HepG2 (cell line): ENCODE results near the gene GLRX5. TPM values are rescaled to one million over a fixed set of nuclear protein-coding genes. Genes with fewer than 3 reads are reported as not detected.

Source experiments
- BORCS8-MEF2B ChIP-seq: sonication (generic); formaldehyde crosslinking; IDR thresholded peaks from 2 replicates; pipeline ENCODE4 v1.8.0; 2022; ENCODE audit warnings: mild to moderate bottlenecking, missing genetic modification reagents
- ESRRA ChIP-seq: sonication (generic); formaldehyde crosslinking; IDR thresholded peaks from 2 replicates; pipeline ENCODE4 v1.5.1; 2020; ENCODE audit warnings: mild to moderate bottlenecking, low read depth, missing genetic modification reagents
- GTF2F1 ChIP-seq: fragments of 150-350 bp; IDR thresholded peaks from 2 replicates; pipeline ENCODE4 v1.6.1; 2014; ENCODE audit warnings: low read length
- HDAC1 ChIP-seq: sonication (generic); formaldehyde crosslinking; IDR thresholded peaks from 2 replicates; pipeline ENCODE4 v1.5.1; 2020; ENCODE audit warnings: mild to moderate bottlenecking, missing genetic modification reagents
- MIER2 ChIP-seq: IDR thresholded peaks from 2 replicates; pipeline ENCODE4 v1.6.1; 2016; ENCODE audit warnings: missing biosample characterization, missing genetic modification reagents
- RARG ChIP-seq: sonication (generic); formaldehyde crosslinking; IDR thresholded peaks from 2 replicates; pipeline ENCODE4 v1.4.0; 2020; ENCODE audit warnings: low read depth, mild to moderate bottlenecking, missing genetic modification reagents
- RBAK ChIP-seq: sonication (generic); formaldehyde crosslinking; IDR thresholded peaks from 2 replicates; pipeline ENCODE4 v1.5.1; 2020; ENCODE audit warnings: mild to moderate bottlenecking, missing genetic modification reagents
- SAFB2 ChIP-seq: sonication (generic); formaldehyde crosslinking; IDR thresholded peaks from 2 replicates; pipeline ENCODE4 v1.5.1; 2020; ENCODE audit warnings: missing genetic modification reagents, low read depth, mild to moderate bottlenecking, borderline replicate concordance
- SIN3A ChIP-seq: IDR thresholded peaks from 2 replicates; pipeline ENCODE4 v1.6.1; 2011; ENCODE audit warnings: low read depth, mild to moderate bottlenecking, control low read depth, low read length, borderline replicate concordance
- TAF15 ChIP-seq: fragments of 200-400 bp; formaldehyde crosslinking; IDR thresholded peaks from one replicate; pipeline ENCODE4 v1.6.1; 2018; ENCODE audit warnings: mild to moderate bottlenecking, low read depth, low read length; ENCODE audit not compliant: poor library complexity, severe bottlenecking
- TOE1 ChIP-seq: sonication (generic); formaldehyde crosslinking; IDR thresholded peaks from 2 replicates; pipeline ENCODE4 v1.4.0; 2020; ENCODE audit warnings: mild to moderate bottlenecking, missing genetic modification reagents
- ZFP1 ChIP-seq: IDR thresholded peaks from 2 replicates; pipeline ENCODE4 v1.6.1; 2016
- ZFP82 ChIP-seq: sonication (generic); formaldehyde crosslinking; IDR thresholded peaks from 2 replicates; pipeline ENCODE4 v1.5.1; 2020; ENCODE audit warnings: mild to moderate bottlenecking, missing genetic modification reagents, borderline replicate concordance
- ZFYVE20 ChIP-seq: sonication (generic); formaldehyde crosslinking; IDR thresholded peaks from 2 replicates; pipeline ENCODE4 v1.8.0; 2023; ENCODE audit warnings: low read depth, mild to moderate bottlenecking, moderate library complexity, missing genetic modification reagents, borderline replicate concordance
- ZNF17 ChIP-seq: sonication (generic); formaldehyde crosslinking; IDR thresholded peaks from 2 replicates; pipeline ENCODE4 v1.5.0; 2020; ENCODE audit warnings: mild to moderate bottlenecking, missing genetic modification reagents
- ZNF274 ChIP-seq: sonication (generic); formaldehyde crosslinking; IDR thresholded peaks from 2 replicates; pipeline ENCODE4 v1.5.1; 2020; ENCODE audit warnings: mild to moderate bottlenecking, missing genetic modification reagents
- ZNF33A ChIP-seq: sonication (generic); formaldehyde crosslinking; IDR thresholded peaks from 2 replicates; pipeline ENCODE4 v1.5.1; 2020; ENCODE audit warnings: missing genetic modification reagents, mild to moderate bottlenecking, moderate library complexity, borderline replicate concordance
- ZNF383 ChIP-seq: sonication (generic); formaldehyde crosslinking; IDR thresholded peaks from 2 replicates; pipeline ENCODE4 v1.4.0; 2020; ENCODE audit warnings: missing genetic modification reagents, mild to moderate bottlenecking, borderline replicate concordance
- ZNF530 ChIP-seq: sonication (generic); formaldehyde crosslinking; IDR thresholded peaks from 2 replicates; pipeline ENCODE4 v1.5.0; 2020; ENCODE audit warnings: low read depth, mild to moderate bottlenecking, missing genetic modification reagents
- ZNF629 ChIP-seq: sonication (generic); formaldehyde crosslinking; conservative IDR thresholded peaks from 2 replicates; pipeline ENCODE4 v1.5.0; 2020; ENCODE audit warnings: missing genetic modification reagents
- ZNF746 ChIP-seq: sonication (generic); formaldehyde crosslinking; IDR thresholded peaks from 2 replicates; pipeline ENCODE4 v1.8.0; 2022; ENCODE audit warnings: mild to moderate bottlenecking, missing genetic modification reagents
- ZNF792 ChIP-seq: IDR thresholded peaks from 2 replicates; pipeline ENCODE4 v1.6.1; 2016
- polyA plus RNA-seq, 8 experiments: library from polyadenylated mRNA; depleted of rRNA in 3 of 8; stranded (reverse) in 7 of 8; unstranded in 1 of 8; fragments of >200 nt; fragmentation: Illumina TruSeq in 4 of 8; extraction: Trizol in 4 of 8; gene quantifications; 2 replicates each; pipeline versions ENCODE4 v1.2.1 to v1.2.3, GENCODE V29; 2011 to 2016; ENCODE audit warnings: low read depth in 4 of 8, missing spikeins in 1 of 8, mixed read lengths in 1 of 8; ENCODE audit not compliant: insufficient read depth in 1 of 8
- total RNA-seq, 5 experiments: library from RNA; depleted of rRNA; stranded (reverse); fragments of >200 nt; fragmentation: Illumina TruSeq; extraction: Trizol; gene quantifications; 2 replicates each; pipeline ENCODE4 v1.2.3, GENCODE V29; 2016; ENCODE audit warnings: low read depth in 1 of 5
- TF ChIP-seq, protein P1 (sequence below): sonication (generic); formaldehyde crosslinking; conservative IDR thresholded peaks from 2 replicates; pipeline ENCODE4 v1.4.0; 2020; ENCODE audit warnings: missing genetic modification reagents
- TF ChIP-seq, protein P2 (sequence below): sonication (generic); formaldehyde crosslinking; IDR thresholded peaks from 2 replicates; pipeline ENCODE4 v1.4.0; 2020; ENCODE audit warnings: missing genetic modification reagents

The GLRX5 gene
- total and polyA plus RNA-seq, 2 of the 13 experiments (the other 11 are each of a cell fraction or from before 2014, with no cell fraction given) = 122 to 146 TPM

DNA sequence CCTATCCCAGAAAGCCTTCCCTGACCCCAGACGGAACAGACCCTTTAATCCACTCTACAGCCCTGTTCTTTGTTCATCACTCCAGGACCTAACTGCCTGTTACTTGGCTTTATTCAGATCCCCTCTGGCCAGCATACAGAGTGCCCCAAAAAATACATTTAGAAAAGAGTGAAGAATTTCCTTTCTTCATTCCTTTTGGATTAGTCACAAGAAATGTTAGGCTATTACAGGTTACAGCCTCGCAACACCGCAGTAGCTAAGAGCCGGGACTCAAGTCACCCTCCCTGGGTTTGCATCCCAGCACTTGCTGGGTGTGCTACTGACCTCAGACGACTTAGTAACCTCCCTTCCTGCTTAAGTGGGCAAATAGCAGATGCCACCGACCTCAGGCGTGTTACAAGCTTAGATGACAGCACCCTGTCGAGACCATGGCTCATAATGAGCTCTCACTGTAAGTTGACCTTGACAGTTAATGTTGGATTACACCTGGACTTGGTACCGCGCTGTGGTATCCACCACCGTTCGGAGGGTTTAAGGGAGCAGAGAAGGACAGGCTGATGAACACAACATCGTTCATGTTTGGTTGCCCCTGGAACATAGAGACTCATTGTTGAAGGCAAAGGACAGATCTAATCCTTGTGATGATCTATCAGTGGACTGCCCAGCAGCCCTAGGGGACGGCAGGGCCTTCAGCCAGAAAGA, 12.9 kb downstream of the GLRX5 start (continued):
- TF ChIP-seq, protein P1, sequence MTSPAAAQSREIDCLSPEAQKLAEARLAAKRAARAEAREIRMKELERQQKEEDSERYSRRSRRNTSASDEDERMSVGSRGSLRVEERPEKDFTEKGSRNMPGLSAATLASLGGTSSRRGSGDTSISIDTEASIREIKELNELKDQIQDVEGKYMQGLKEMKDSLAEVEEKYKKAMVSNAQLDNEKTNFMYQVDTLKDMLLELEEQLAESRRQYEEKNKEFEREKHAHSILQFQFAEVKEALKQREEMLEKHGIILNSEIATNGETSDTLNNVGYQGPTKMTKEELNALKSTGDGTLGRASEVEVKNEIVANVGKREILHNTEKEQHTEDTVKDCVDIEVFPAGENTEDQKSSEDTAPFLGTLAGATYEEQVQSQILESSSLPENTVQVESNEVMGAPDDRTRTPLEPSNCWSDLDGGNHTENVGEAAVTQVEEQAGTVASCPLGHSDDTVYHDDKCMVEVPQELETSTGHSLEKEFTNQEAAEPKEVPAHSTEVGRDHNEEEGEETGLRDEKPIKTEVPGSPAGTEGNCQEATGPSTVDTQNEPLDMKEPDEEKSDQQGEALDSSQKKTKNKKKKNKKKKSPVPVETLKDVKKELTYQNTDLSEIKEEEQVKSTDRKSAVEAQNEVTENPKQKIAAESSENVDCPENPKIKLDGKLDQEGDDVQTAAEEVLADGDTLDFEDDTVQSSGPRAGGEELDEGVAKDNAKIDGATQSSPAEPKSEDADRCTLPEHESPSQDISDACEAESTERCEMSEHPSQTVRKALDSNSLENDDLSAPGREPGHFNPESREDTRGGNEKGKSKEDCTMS (CRISPR knock-in tag) = no peak
- no peak for TF ChIP-seq ZNF33A (CRISPR knock-in tag)
- no peak for TF ChIP-seq RARG
- TF ChIP-seq SIN3A = no peak
- TF ChIP-seq ZNF746 = no peak
- TF ChIP-seq, protein P2, sequence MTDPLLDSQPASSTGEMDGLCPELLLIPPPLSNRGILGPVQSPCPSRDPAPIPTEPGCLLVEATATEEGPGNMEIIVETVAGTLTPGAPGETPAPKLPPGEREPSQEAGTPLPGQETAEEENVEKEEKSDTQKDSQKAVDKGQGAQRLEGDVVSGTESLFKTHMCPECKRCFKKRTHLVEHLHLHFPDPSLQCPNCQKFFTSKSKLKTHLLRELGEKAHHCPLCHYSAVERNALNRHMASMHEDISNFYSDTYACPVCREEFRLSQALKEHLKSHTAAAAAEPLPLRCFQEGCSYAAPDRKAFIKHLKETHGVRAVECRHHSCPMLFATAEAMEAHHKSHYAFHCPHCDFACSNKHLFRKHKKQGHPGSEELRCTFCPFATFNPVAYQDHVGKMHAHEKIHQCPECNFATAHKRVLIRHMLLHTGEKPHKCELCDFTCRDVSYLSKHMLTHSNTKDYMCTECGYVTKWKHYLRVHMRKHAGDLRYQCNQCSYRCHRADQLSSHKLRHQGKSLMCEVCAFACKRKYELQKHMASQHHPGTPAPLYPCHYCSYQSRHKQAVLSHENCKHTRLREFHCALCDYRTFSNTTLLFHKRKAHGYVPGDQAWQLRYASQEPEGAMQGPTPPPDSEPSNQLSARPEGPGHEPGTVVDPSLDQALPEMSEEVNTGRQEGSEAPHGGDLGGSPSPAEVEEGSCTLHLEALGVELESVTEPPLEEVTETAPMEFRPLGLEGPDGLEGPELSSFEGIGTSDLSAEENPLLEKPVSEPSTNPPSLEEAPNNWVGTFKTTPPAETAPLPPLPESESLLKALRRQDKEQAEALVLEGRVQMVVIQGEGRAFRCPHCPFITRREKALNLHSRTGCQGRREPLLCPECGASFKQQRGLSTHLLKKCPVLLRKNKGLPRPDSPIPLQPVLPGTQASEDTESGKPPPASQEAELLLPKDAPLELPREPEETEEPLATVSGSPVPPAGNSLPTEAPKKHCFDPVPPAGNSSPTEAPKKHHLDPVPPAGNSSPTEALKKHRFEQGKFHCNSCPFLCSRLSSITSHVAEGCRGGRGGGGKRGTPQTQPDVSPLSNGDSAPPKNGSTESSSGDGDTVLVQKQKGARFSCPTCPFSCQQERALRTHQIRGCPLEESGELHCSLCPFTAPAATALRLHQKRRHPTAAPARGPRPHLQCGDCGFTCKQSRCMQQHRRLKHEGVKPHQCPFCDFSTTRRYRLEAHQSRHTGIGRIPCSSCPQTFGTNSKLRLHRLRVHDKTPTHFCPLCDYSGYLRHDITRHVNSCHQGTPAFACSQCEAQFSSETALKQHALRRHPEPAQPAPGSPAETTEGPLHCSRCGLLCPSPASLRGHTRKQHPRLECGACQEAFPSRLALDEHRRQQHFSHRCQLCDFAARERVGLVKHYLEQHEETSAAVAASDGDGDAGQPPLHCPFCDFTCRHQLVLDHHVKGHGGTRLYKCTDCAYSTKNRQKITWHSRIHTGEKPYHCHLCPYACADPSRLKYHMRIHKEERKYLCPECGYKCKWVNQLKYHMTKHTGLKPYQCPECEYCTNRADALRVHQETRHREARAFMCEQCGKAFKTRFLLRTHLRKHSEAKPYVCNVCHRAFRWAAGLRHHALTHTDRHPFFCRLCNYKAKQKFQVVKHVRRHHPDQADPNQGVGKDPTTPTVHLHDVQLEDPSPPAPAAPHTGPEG (CRISPR knock-in tag) = no peak
- no peak for TF ChIP-seq MIER2 (CRISPR knock-in tag)
- TF ChIP-seq ZNF629 (CRISPR knock-in tag) = peak; percentile 37; the same call in 1 of the 2 replicates
- TF ChIP-seq BORCS8-MEF2B (CRISPR knock-in tag) = no peak
- peak; percentile 86 for TF ChIP-seq ESRRA (CRISPR knock-in tag)
- no peak for TF ChIP-seq ZFYVE20
- TF ChIP-seq ZNF17 (CRISPR knock-in tag) = no peak
- no peak for TF ChIP-seq TAF15
- TF ChIP-seq GTF2F1 = no peak
- TF ChIP-seq ZFP82 (CRISPR knock-in tag) = no peak
- TF ChIP-seq SAFB2 = no peak
- no peak for TF ChIP-seq ZNF383 (CRISPR knock-in tag)
- TF ChIP-seq RBAK (CRISPR knock-in tag) = no peak
- no peak for TF ChIP-seq ZNF530
- TF ChIP-seq ZFP1 = no peak
- no peak for TF ChIP-seq TOE1 (CRISPR knock-in tag)
- TF ChIP-seq ZNF274 (CRISPR knock-in tag) = no peak
- peak; percentile 74 for TF ChIP-seq HDAC1 (CRISPR knock-in tag)
- peak; percentile 26; the same call in 1 of the 2 replicates for TF ChIP-seq ZNF792 (CRISPR knock-in tag)
